WTC11 (cell line): ENCODE measurements around the gene BEGAIN.

Experiments used
- CTCF ChIP-seq: fragments of 200-600 bp; IDR thresholded peaks from 2 replicates; pipeline ENCODE4 v1.8.0; 2022; ENCODE audit warnings: antibody characterized with exemption
- ELF4 ChIP-seq: sonication (generic); formaldehyde crosslinking; IDR thresholded peaks from 2 replicates; pipeline ENCODE4 v1.8.1; 2022; ENCODE audit warnings: low read depth, mild to moderate bottlenecking, moderate library complexity, missing genetic modification reagents
- JUN ChIP-seq: sonication (generic); formaldehyde crosslinking; IDR thresholded peaks from 2 replicates; pipeline ENCODE4 v1.8.0; 2023; ENCODE audit warnings: mild to moderate bottlenecking, missing genetic modification reagents
- SP1 ChIP-seq: sonication (generic); formaldehyde crosslinking; conservative IDR thresholded peaks from 2 replicates; pipeline ENCODE4 v1.8.1; 2022; ENCODE audit warnings: missing genetic modification reagents
- TF ChIP-seq, protein P1 (sequence below): sonication (generic); formaldehyde crosslinking; IDR thresholded peaks from 2 replicates; pipeline ENCODE4 v1.8.1; 2022; ENCODE audit warnings: low read depth, missing genetic modification reagents, borderline replicate concordance

GRCh38 chr14:100618763-100619320, 31.6 kb upstream of the BEGAIN start:
- TF ChIP-seq JUN (CRISPR knock-in tag), result no peak
- TF ChIP-seq CTCF, result no peak
- no peak for TF ChIP-seq ELF4 (CRISPR knock-in tag)
- TF ChIP-seq, protein P1, sequence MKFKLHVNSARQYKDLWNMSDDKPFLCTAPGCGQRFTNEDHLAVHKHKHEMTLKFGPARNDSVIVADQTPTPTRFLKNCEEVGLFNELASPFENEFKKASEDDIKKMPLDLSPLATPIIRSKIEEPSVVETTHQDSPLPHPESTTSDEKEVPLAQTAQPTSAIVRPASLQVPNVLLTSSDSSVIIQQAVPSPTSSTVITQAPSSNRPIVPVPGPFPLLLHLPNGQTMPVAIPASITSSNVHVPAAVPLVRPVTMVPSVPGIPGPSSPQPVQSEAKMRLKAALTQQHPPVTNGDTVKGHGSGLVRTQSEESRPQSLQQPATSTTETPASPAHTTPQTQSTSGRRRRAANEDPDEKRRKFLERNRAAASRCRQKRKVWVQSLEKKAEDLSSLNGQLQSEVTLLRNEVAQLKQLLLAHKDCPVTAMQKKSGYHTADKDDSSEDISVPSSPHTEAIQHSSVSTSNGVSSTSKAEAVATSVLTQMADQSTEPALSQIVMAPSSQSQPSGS (CRISPR knock-in tag), result no peak
- no peak for TF ChIP-seq SP1 (CRISPR knock-in tag)
